ENCODE measurements around the gene SYNE1. TPM values are rescaled to one million over a fixed set of nuclear protein-coding genes. Genes with fewer than 3 reads are reported as not detected.

The SYNE1 gene
- polyA plus RNA-seq, 1 donor from 2014 or later: 38.5 TPM

- Histone ChIP-seq H3K9ac (ENCODE audit: low read length) (no peak overlapping the region), H3K27me3 (ENCODE audit: insufficient read depth, low read depth, low read length) (no peaks in the 10 kb centered on the region), H3K36me3 (ENCODE audit: insufficient read depth, low read length) (no peaks in the 10 kb centered on the region), H3K79me2 (replicated peaks; ENCODE audit: insufficient read depth, low read length) (no peaks in the 10 kb centered on the region), H3K4me3 (ENCODE audit: low read length) (no peak overlapping the region), H3K9me3 (ENCODE audit: low read length) (no peaks in the 10 kb centered on the region), H3K27ac (ENCODE audit: low read length) (no peak overlapping the region), H3K4me2 (ENCODE audit: low read length) (no peak overlapping the region), H4K20me1 (ENCODE audit: insufficient read depth) (no peaks in the 10 kb centered on the region), H2AFZ (ENCODE audit: low read depth, low read length) (no peak overlapping the region), H3F3A (ENCODE audit: insufficient read depth, low read length, poor library complexity, severe bottlenecking) (no peaks in the 10 kb centered on the region), H3K9me2 (ENCODE audit: insufficient read depth, low read length) (no peaks in the 10 kb centered on the region)
- no peak for TF ChIP-seq EP300 (conservative IDR thresholded peaks at IDR 0.05; ENCODE audit: poor library complexity, severe bottlenecking)
Measured at GRCh38 chr6:152161501-152161900, 475.7 kb downstream of the SYNE1 start.

- no peaks in the 10 kb centered on the region for H3K79me2 ChIP-seq (replicated peaks; ENCODE audit: insufficient read depth, low read length)
- no peaks in the 10 kb centered on the region for H3F3A ChIP-seq (ENCODE audit: insufficient read depth, low read length, poor library complexity, severe bottlenecking)
- H2AFZ ChIP-seq (ENCODE audit: low read depth, low read length): no peak overlapping the region
- no peaks in the 10 kb centered on the region for H3K36me3 ChIP-seq (ENCODE audit: insufficient read depth, low read length)
- H3K9me2 ChIP-seq (ENCODE audit: insufficient read depth, low read length): no peaks in the 10 kb centered on the region
- H3K4me2 ChIP-seq (ENCODE audit: low read length): no peak overlapping the region
- TF ChIP-seq CTCF (IDR thresholded peaks at IDR 0.05; ENCODE audit: poor library complexity, severe bottlenecking) (no peak), EP300 (conservative IDR thresholded peaks at IDR 0.05; ENCODE audit: poor library complexity, severe bottlenecking) (no peak), REST (IDR thresholded peaks at IDR 0.05; ENCODE audit: borderline replicate concordance) (no peak), RAD21 (conservative IDR thresholded peaks at IDR 0.05) (no peak)
- H4K20me1 ChIP-seq (ENCODE audit: insufficient read depth): no peaks in the 10 kb centered on the region
- no peak overlapping the region for H3K9ac ChIP-seq (ENCODE audit: low read length)
- H3K27ac ChIP-seq (ENCODE audit: low read length): no peak overlapping the region
- H3K9me3 ChIP-seq (ENCODE audit: low read length): no peaks in the 10 kb centered on the region
- no peaks in the 10 kb centered on the region for H3K27me3 ChIP-seq (ENCODE audit: insufficient read depth, low read depth, low read length)
- H3K4me3 ChIP-seq (ENCODE audit: low read length): no peak overlapping the region
Measured at GRCh38 chr6:152160346-152160745, 476.8 kb downstream of the SYNE1 start.

- no peak overlapping the region for H3K4me3 ChIP-seq (ENCODE audit: low read length)
- H3F3A ChIP-seq (ENCODE audit: insufficient read depth, low read length, poor library complexity, severe bottlenecking): no peaks in the 10 kb centered on the region
- no peaks in the 10 kb centered on the region for H3K9me3 ChIP-seq (ENCODE audit: low read length)
- TF ChIP-seq EZH2 (IDR thresholded peaks at IDR 0.05; ENCODE audit: borderline replicate concordance, insufficient read depth, low read length, poor library complexity, severe bottlenecking) (no peak), EP300 (conservative IDR thresholded peaks at IDR 0.05; ENCODE audit: poor library complexity, severe bottlenecking) (no peak), POLR2AphosphoS5 (IDR thresholded peaks at IDR 0.05) (no peak), MXI1 (conservative IDR thresholded peaks at IDR 0.05; ENCODE audit: poor library complexity, severe bottlenecking) (no peak), RAD21 (conservative IDR thresholded peaks at IDR 0.05) (no peak), SMC3 (conservative IDR thresholded peaks at IDR 0.05; ENCODE audit: poor library complexity) (no peak), TAF1 (IDR thresholded peaks at IDR 0.05; ENCODE audit: low read depth) (no peak), REST (IDR thresholded peaks at IDR 0.05; ENCODE audit: borderline replicate concordance) (no peak), CTCF (IDR thresholded peaks at IDR 0.05; ENCODE audit: poor library complexity, severe bottlenecking) (no peak)
- H3K4me2 ChIP-seq (ENCODE audit: low read length): no peak overlapping the region
- no peak overlapping the region for H3K9ac ChIP-seq (ENCODE audit: low read length)
- H2AFZ ChIP-seq (ENCODE audit: low read depth, low read length): no peak overlapping the region
- no peaks in the 10 kb centered on the region for H3K36me3 ChIP-seq (ENCODE audit: insufficient read depth, low read length)
- H3K9me2 ChIP-seq (ENCODE audit: insufficient read depth, low read length): no peaks in the 10 kb centered on the region
- H4K20me1 ChIP-seq (ENCODE audit: insufficient read depth): no peaks in the 10 kb centered on the region
- H3K27ac ChIP-seq (ENCODE audit: low read length): no peak overlapping the region
- no peaks in the 10 kb centered on the region for H3K27me3 ChIP-seq (ENCODE audit: insufficient read depth, low read depth, low read length)
- H3K79me2 ChIP-seq (replicated peaks; ENCODE audit: insufficient read depth, low read length): no peaks in the 10 kb centered on the region
Measured at GRCh38 chr6:152155792-152156191, 481.4 kb downstream of the SYNE1 start.
